Measurements from ENCODE around the gene SKI.

The SKI gene

DNA sequence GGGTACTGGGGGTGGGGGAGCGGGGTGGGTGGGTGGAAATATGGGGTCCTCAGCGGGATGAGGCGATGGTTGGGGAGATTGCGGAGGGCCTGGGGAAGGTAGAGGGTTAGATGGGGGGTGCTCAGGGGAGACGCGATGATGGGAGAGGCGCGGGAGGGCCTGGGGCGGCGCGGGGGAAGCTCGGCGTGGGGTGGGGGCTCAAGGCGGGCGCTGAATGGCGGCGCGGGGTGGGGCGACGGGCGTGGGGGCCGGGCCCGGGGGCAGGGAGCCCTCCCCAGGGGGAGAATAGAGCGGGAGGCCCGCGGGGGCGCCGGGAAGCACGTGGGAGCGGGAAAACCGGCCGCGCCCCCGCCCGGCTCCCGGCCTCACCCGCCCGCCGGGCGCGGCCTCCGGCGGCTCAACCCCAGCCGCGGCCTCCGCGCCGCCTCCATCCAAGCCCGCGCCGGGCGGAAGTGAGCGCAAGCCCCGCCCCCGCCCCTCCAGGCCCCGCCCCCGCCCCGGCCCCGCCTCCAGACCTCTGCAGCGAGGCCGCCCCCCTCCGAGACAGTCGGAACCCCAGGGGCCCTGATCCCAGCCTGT, 33.7 kb upstream of the SKI start, which contains the start of gene FAAP20:
Gene FAAP20 (minus strand): TSS at position 454 of the 579 bp plus-strand sequence. CDS start 23 bp downstream, at position 431.
- H3K4me3 ChIP-seq (ENCODE audit: low read depth, low read length), result peak within 1 kb of the TSS; percentile 30

DNA sequence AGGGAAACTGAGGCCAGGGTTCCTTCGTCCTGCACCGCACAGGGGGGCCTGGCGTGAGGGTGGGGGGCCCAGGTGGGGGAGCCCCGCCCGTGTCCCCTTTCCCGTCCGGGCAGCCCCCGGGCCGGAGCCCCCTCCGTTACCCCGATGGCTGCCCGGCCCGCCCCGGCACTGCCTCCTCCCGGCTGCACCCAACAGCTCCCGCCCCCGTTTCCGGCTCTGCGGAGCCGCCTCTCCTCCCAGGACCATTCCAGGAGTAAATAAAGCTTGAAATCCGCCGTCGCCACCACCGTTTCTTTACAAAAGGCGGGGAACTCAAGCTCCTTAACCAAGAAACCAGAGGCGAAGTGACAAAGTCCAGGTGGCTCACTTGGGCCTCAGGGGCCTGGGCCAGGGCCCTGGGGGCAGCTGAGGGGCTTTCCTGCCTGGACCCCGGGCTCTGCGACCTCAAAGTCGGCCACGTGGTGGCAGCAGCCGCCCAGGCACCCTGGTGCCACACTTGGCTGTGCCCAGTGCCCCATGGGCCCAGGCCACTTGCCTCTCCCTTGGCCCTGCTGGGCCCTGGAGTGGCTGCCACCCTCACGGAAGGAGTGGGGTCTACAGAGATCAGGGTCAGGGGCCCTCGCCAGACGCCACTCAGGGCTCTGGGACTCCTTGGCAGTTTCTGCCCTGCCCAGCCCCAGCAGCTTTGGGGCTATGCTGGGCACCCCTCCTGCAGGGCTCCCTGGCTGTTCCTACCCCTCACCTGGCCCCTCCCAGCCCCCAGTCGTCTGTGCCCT, 33.0 kb upstream of the SKI start:
- peak overlapping the region; percentile 30 for H3K4me3 ChIP-seq (ENCODE audit: low read depth, low read length)

DNA sequence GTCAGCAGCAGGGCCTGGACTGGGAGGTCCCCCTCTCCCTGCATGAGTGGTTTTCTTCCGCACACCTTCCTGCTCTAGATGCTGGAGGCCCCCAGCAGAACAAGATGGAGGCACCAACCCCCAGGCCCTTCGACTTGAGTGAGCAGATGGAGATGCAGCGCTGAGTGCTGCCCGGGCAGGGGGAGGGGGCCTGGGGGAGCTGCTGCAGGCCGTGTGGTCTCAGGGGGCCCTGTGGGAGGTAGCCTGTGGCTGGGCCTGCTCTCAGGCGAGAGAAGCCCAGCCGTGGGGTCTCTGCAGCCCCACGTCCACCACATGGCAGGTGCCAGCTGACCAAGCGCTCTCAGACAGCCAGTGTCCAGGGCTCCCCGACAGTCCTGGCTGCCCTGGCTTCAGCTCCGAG, 32.3 kb upstream of the SKI start:
- H3K4me3 ChIP-seq (ENCODE audit: low read depth, low read length), result no peak overlapping the region

DNA sequence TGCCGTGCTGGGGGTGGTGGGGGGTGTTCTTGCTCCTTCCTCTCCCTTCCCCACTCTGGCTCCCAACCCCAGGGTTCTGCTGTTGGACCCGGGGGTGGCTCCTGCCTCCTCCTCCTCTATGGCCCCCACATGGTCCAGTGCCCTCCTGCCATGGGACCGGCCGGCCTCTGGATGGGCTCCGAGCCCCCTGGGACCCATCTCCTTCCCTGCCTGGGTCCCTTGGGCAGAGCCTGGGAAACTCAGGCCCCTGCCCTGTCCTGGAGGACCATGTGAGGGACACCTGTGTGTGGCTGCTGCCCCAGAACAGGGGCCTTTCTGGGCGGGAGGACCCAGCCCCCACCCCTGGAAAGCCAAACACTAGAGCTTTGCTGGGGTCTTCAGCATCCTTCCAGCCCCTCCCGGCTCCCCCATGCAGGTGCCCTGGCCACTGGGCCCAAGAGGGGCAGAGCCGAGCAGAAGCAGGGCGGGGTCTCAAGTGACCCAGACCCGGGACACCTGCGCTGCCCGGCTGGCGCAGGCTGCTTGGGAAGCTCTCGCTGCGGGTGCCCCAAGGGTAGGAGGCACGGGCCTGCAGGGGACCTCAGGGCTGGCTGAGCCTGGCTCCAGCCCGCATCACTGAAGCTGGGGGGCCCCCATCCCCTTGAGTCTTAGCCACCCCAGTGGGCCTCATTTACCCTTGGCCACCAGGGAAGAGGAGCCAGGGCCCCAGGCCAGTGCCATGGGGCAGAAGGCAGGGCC, 31.0 kb upstream of the SKI start:
- H3K4me3 ChIP-seq (ENCODE audit: low read depth, low read length), result no peak overlapping the region

DNA sequence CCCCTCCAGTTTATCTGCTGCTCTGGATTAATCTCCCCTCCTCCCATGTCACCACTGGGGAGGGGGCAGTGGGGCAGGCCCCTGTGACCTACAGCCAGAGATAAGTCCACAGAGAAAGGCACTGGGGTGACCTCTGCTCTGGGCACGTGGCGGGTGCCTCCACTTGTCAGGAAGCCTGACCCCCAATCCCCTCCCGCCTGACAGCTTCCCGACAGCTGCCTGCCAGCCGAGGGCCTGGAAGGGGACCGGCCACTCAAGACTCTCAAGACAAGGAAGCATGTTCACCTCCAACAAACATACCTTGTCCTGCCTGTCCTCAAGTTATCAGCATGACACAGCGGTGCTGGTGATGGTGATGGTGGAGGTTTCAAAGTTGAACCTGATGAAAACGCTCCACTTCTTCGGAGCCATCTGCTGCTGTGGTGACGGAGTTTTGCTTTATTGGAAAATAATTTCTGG, 30.4 kb upstream of the SKI start:
- H3K4me3 ChIP-seq (ENCODE audit: low read depth, low read length), result no peak overlapping the region

DNA sequence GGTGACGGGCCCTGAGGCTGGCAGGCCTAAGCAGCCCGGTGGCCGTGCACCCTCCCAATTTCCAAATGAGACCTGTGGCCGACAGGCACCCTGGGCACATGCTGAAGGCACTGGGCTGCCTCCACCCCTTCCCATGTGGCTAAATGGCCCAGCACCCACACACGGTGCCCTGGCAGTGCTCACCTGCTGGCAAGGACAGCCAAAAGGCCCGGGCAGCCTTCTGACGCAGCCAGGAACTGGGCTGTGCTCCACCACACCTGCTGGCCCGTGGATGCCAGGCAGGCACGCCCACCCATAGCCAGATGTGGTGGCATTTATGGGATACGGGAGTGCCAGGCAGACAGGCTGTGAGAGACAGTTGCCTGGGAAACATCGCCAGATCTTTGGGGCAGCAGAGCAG, 29.5 kb upstream of the SKI start:
- no peak overlapping the region for H3K4me3 ChIP-seq (ENCODE audit: low read depth, low read length)

DNA sequence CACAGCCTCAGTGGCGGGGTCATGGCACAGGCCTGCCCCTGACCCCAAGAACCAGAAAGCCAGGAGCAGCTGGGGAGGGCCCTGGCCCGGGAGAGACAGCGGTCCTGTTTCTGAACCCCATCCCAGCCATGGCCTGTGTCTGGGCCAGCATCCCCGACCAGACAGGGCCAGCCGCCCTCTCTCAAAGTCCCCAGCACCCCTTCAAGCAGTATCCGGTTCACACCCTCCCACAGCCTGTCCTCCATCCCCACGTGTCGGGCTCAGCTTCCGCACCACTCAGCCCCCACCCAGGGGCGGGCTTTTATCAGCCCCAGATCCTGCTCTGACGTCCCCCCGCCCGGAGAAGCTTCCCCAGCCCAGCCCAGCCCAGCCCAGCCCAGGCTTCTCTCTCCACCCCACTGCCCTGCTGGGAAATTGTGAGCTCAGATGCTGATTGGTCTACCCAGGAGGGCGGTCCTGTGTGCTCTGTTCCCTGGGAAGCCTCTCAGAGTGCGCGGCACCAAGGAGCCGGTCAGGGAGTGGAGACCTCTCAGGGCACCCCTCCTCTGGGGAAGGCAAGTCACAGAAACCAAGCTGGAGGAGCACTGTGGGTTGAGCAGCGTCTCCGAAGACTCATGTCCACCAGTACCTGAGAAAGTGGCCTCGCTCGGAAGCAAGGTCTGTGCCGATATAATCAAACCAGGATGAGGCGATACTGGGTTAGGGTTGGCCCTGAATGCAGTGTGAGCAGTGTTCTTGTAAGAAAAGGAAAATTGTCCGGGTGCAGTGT, 28.9 kb upstream of the SKI start:
- peak overlapping the region; percentile 4 for H3K4me3 ChIP-seq (ENCODE audit: low read depth, low read length)

DNA sequence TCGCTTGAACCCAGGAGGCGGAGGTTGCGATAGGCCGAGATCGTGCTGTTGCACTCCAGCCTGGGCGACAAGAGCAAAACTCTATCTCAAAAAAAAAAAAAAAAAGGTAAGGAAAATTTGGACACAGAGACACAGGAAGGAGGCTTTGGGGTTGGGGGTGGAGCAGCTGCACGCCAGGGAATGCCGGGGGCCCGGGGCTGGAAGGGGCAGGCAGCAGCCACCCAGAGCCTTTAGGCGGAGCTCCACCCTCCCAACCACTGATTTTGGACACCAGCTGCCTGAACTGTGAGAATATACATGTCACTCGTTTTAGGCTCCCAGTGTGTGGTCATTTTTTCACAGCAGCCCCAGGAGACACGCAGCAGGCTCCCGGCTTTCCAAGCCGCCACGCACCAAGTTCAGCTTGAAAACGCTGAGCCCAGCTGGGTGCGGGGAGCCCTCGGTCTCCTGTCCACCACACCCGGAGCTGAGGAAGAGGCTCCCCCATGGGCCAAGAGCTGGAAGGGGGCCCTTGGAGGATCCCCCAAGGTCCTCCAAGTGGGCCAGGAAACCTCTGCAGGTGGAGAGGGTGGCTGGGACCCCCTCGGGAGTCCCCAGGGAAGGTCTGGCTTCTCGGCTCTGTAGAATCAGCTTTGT, 27.7 kb upstream of the SKI start:
- no peak overlapping the region for H3K4me3 ChIP-seq (ENCODE audit: low read depth, low read length)

DNA sequence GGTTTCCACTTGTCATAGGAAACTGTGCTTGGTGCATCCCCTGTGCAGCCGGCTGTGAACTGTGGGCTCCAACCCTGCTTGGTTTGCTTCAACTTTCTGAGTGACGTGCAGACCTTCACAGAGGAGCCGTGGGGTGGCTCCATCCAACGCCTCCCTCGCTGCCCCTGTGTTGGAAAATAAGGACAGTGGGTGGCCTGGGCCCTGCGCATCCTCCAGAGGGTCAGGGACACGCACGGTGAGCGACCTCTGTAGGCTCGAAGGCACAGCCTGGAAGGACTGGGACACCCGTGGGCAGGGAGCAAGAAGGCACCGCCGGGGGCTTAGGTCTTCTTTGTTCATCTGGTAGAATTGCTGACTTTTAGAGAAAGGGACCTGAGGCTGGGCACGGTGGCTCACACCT, 27.1 kb upstream of the SKI start:
- no peak overlapping the region for H3K4me3 ChIP-seq (ENCODE audit: low read depth, low read length)

DNA sequence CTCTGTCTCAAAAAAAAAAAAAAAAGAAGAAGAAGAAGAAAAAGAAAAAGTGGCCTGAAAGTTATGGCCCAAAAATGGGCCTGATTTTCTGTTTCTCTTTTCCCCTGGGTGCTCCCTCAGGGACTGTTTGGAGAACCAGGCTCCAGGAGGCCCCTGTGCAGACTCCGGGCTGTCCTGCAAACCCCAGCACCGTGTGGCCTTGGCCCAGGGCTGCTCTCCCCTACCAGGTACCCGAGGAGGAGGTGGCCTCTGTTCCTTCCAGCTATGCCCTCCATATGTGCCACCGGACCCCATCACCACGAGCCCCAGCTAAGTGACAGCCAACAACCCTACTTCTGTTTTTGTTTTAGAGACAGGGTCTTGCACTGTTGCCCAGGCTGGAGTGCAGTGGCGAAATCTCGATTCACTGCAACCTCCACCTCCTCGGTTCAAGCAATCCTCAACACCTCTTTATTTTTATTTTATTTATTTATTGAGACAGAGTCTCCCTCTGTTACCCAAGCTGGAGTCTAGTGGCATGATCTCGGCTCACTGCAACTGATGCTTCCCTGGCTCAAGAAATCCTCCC, 26.0 kb upstream of the SKI start:
- no peak overlapping the region for H3K4me3 ChIP-seq (ENCODE audit: low read depth, low read length)

DNA sequence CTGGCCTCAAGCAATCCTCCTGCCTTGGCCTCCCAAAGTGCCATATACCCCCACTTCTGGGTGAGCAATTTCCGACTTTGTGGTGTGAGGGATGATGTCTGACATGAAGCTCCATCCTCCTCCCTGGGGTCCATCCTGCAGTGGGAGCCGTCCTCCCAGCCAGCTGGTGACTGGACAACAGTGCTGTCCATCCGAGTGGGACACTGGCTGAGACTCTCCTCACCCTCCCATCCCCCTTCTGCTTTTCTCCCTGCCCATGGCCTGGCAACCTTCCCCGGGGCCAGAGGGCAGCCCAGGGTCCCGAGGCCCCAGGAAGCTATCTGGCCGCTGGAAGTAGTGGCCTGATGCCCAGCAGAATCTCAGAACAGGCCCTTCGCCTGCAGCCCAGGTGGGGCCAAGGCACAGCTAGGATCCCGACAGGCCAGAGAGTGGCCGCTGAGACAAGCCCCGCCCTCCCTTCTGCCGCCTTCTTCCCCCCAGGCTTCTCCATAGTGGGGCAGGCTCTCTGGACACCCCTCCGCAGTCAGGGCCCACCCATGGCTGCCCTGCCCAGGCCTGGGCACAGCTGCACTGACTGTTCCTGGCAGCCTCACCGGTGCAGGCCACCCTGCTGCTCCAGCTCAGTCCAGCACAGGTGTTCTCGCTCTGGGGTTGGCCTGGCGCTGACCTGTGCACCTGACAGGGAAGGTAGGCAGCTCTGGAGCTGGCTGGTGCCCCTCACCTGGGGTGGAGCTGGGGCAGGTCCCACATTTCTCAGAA, 25.1 kb upstream of the SKI start:
- no peak overlapping the region for H3K4me3 ChIP-seq (ENCODE audit: low read depth, low read length)

DNA sequence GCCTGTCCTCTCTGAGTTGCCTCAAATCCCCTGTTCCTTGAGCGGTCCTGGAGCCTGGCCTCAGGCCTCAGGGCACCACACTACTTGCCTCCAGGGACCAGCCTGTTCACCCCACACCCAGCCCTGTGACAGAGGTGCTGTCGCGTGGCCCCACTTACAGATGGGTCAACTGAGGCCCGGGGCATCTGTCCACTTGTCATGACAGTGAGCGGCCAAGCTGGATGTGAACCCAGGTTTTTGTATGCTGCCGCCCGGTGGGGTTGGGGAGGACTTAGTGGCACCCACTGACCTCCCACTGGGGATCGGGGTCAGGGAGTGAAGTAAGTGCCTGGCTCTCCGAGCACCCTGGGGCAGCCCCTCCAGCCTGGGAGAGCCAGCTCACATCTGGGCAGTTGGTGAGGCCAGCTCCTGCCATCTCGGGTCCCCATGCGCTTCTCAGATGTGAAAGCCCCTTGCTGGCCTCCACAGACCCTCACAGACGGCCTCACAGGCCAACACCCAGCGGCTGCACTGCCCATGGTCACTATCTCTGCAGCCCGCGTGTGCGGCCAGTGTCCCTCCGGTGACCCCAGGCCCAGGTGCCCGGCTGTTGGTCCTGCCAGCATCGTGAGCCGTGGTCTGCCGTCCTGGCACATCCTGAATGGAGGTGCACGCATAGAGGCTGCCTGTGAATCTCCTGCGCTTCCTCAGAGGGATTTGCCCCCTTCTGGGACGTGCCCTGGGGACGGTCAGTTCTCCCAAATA, 24.3 kb upstream of the SKI start:
- peak overlapping the region; percentile 41 for H3K4me3 ChIP-seq (ENCODE audit: low read depth, low read length)

DNA sequence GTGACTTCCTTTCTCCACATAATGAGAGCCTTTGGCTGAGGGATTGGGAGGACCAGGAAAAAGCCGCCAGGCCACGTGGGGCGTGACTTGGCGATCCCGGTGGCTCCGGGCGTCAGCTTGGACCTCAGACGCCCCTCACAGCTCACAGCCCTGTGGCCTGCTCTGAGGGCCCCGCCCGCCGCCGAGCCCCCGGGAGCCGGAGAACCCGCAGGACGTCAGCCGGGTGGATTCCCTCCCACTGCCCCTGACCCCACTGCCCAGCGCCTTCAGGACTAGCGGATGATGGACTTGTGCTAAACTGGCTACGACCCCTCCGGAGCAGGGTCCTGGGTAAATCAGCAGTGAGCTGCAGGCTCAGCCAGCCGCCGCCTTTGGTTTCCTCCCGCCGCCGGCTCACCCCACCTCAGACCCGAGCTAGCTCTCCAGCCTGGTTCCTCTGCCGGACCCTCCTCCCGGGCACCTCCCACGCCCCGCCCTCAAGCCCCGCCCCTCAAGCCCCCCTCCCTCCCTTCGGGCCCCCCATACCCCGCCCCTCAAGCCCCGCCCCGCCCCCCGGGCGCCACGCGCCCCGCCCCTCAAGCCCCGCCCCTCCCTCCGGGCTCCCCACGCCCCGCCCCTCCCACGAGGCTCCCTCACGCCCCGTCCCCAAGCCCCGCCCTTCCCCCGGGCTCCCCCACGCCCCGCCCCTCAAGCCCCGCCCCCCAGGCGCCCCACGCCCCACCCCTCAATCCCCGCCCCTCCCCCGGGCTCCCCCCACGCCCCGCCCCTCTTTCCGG, 23.5 kb upstream of the SKI start:
- peak overlapping the region; percentile 41 for H3K4me3 ChIP-seq (ENCODE audit: low read depth, low read length)

DNA sequence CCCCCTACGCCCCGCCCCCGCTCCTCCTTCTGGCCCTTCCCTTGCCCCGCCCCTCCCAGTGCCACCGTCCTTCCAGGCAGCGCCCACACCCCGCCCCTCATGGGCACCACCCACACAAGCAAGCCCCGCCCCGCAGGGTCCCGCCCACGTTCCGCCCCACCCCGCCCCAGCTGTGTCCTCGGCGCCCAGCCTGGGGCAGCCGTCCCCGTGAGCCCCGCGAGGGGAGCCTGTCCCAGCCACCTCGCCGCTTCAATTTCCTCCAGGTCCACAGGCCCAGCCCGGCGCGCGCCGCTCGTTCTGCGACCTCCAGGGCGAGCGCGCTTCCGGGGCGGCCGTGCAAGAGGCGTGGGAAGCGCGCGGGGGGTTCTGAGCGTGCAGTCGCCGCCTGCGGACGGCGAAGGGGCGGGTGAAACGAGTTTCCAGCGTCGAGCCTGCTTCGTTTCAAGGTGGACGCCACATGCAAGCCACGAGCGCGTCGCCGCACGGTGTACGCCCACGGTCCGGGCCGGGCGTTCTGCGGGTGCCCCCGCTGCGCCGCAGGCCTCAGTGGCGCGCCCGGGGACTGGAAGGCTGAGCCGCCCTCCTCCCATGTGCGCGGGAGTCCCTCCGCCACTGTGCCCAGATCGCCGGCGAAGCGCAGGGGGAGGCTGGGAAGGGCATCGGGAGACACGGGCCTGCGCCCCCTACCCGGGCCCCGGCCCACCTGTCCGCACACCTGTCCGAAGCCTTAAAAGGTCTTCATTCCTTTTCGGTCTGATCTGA, 22.7 kb upstream of the SKI start:
- peak overlapping the region; percentile 33 for H3K4me3 ChIP-seq (ENCODE audit: low read depth, low read length)

DNA sequence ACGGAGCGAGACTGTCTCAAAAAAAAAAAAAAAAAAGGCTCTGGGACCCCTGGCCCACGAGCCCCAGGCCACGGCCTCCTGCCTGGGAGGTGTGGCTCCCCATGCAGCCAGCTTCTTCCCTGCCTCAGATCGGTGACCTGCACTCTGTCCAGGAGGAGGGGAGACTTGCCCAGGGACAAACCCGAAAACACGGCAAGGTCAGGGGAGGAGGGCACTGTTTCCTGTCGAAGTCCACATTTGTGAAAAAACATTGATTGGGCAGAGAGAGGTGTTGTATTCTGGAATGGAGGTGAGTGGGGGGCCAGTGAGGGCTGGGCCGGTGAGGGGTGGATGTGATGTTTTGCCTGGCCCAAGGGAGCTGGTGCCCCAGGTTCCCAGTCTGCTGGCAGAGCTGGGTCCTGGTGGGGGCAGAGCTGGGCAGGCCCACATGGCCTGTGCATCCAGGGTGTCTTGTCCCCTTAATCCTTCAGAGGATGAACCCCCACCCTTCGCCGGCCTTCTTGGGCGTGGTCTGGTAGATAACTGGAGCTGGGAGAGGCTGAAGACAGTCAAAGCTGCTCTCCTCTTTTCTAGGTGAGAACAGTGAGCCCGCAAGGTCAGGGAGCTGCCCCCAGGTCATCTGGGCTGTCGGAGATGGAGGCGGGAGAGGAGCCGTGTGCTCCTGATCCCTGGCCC, 21.2 kb upstream of the SKI start:
- H3K4me3 ChIP-seq (ENCODE audit: low read depth, low read length), result no peak overlapping the region

DNA sequence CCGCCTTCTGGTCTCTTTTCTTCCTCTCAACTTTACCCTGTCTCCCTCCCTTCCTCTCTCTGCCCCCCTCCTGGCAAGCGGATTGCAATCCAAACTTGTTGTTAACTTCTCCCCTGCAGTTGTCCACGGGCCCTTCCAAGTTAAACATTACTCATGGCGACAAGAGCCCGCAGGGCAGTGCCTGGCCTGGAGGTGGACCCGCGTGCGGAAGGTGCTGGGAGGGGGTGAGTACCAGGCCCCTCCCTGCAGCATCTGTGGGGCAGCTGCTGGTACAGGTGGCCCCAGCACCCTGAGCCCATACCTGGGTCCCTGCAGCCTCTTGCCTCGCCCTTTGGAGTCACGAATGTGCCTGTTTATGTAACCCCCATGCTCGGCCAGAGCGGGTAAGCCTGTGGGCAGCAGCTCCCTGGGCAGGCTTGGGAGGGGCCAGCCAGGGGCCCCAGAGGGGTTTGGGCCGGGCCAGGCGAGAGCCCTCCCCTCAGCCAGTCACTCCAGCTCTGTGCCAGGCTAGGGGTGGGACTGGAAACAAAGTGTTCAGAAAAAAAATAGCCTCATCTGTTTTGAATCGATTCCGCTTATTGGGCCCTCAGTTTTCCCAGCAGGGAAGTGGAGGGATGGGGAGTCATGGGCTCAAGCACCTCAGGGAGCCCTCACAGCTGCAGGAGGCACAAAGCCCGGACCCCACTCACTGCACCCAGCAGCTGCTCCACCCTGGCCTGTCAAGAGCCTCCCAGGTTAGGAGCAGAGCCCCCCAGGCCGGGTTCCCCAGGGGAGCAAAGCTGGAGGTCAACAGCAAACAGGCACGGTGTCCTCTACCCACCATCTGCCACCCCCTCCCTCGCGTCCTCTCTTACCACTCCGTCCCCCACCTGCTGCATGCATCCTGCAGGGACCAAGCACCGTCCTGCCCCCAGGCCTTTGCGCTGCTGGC, 19.5 kb upstream of the SKI start:
- no peak overlapping the region for H3K4me3 ChIP-seq (ENCODE audit: low read depth, low read length)
